Stimulated activated CD4-positive, alpha-beta T cell treated with anti-CD3 and anti-CD28 coated beads, Interleukin-15, amount 100 ng/mL, for 1 hour (primary cell): ENCODE results near the gene IQCM.
"Not testable (repeated sequence)": the region's sequence is repeated elsewhere in the genome, so short reads cannot be mapped to it uniquely, and the experiment has no call there.

Source experiments
- DNase-seq, 2 donors: peaks; one replicate each; pipeline ENCODE4 v3.0.0-alpha.2; 2020; ENCODE audit warnings: low read depth in 1 of 2, low spot score in 1 of 2

IQCM gene

DNA sequence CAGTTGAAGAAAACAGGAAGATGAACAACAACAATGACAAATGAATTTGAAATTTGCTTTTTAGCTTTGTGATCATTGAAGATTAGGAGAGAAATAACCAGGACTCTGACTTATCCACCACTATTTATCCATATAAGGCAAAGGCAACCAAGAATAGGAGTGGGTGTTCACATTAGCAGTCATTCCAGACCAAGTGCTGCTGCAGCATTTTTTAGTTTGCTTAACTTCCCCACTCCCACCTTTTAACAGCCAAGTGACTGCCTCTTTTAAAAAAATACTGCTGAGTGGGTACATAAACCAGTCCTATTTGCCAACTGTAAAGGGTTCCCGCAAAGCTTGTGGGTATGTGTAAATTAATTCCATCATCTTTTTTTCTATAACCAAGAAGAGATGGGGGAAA, 230.9 kb downstream of the IQCM start:
- DNase-seq = no peak

DNA sequence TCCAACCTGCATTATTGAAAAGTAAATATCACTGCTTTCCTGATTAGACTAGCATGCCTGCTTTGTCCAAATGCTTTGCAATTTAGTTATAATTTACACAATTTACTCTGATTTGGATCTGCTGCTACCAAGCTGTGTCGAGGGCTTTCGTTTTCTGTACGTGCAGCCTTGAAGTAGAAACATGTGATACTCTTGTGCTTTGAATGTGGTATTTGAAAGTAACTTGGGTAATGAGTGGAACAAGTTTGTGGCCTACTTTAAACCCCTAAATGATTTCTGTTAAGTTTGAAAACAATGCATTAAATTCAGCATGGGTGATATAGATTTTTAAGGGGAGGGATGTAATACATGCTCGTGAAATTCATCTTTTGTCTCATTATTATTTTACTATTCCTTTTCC, 240.7 kb downstream of the IQCM start:
- no peak for DNase-seq

DNA sequence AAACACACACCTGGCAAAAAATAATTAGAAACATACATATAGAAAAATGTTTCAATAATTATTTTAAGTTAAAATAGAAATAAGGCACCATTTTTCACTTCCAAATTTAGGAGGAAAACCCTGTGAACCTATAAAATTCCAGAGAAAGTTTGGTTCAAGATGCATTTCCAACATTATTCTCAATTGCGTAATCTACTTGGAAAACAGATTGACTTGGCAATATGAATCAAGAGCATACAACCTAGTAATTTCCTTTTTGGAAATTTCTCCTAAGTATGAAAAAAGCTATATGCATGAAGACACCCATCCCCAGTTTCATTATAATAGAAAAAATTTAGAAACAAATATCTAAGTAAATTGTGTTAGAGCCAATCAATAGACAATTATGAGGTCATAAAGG, 242.9 kb downstream of the IQCM start:
- DNase-seq = no peak

DNA sequence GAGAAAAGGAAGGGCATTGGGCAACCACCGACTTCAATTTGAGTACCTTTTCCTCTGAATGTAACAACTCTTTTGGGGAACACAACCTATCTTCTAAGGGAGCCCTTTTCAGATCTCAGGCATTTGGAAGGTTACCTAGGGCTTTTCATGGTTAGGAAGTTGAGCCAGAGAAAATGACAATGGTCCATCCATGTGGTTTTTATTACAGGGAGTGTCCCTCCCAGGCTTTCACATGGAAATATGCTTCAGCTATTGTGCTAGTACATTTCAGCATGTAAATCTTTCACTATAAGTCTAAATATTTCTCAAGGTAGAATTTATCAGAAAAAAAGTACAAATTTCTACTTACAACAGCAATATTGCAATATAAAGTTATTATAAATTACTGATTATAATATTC, 259.8 kb downstream of the IQCM start:
- no peak for DNase-seq

DNA sequence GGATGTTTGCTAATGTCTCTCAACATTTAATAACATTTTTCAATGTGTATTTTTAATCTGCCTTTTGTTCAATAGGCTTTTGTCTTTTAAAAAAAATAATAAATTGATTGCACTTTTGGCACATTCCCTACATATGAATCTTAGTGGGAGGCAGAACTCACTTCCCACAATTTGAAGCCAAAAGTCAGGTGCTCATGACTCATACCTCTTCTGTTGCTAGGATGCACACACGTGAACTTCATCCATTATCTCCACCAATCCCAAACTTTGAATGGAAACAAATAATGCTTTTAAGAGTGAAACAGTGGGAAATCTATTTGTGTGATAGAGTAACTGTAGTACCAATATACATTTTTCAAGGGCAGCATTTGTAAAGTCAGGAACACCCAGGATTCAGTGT, 260.5 kb downstream of the IQCM start:
- no peak for DNase-seq

DNA sequence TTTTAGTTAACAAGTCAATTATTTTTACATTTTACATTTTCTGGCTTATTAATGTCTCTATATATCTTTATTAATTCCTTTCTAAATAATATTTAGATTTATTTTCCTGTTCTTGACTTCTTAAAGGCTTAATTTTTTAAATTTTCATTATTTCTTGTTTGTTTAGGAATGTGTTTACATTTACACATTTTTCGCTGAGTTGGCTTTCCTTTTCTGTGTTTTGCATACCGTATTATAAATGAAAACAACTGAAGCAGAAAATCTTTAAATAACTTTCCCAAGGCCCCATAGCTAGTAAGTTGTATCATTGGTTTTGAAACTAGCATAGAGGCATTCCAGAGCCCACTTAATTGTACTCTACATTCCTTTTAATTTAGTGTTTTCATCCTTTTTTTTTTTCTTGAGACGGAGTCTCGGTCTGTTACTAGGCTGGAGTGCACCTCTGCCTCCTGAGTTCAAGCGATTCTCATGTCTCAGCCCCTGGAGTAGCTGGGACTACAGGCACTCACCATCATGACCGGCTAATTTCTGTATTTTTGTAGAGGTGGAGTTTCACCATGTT, 261.6 kb downstream of the IQCM start:
- DNase-seq = no peak

DNA sequence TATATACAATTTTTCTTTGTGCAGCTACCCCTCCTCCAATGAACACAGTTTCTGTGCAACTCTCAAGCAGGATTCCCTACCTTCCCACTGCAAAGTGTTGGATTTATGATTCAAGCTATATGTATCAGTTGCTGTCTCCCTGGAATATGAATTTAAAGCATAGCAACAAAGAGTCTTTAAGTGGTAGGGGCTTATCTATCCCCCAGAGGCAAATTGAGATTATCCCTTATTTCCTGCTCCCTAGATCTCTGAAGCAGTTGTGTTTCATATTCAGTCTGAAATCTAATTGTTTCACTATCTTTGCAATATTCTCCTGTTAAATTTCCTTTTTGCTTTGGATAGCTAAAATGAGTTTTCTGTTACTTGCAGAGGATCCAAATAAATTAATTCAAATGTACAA, 263.0 kb downstream of the IQCM start:
- no peak for DNase-seq

DNA sequence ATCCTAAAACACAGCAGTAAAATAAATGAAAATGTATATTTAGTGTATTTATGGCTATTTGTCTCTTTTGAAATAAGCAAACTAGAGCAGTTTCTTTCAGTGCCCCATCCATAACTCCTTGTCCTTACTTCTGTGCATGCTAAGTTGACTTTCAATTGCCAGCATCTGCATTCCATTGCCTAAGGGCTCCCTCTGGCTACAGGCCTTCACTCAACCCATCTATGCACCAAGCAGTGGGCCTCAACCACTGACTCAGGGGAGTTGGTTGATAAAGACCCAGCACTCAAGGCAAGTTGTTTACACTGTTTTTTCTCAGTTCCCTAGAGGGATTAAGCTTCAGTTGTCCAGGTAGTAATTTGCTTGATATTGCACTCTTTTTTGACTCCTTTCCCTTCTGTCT, 265.7 kb downstream of the IQCM start:
- no peak for DNase-seq

DNA sequence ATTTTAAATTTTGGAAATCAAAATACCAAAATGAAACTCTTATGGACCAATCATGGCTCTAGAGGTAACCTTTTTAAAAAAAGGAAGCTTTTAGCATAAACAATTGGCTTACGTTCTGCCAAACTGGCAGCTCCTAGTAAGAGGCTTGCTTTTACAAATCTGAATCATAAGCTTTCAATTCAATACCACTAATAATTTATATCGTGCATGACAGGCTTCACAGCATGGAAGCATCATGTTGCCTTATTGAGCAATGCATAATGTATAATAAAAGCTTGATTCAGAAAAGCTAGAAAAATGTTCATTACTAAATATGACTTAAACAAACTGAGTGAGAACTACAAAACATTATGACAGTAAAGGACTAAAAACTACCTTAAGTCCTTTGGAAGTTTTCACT, 280.9 kb downstream of the IQCM start:
- no peak for DNase-seq

DNA sequence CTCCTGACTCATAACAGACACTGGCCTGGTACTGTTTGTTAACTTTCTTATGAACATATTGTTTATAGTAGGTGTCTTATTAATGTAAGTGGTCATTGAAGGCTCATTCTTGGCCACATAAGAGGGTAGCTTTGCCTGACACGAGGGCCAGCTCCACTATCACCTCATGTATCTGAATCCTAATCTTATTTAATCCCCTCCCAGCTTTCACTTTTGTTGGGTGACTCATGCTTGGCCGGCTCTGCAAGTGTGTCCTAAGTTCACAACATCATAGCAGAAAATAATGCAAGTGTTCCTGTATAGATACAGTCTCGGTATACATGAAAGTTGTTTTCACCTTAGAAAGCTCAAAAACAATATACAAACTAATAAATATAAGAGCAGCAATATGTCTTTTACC, 283.8 kb downstream of the IQCM start:
- DNase-seq = no peak

DNA sequence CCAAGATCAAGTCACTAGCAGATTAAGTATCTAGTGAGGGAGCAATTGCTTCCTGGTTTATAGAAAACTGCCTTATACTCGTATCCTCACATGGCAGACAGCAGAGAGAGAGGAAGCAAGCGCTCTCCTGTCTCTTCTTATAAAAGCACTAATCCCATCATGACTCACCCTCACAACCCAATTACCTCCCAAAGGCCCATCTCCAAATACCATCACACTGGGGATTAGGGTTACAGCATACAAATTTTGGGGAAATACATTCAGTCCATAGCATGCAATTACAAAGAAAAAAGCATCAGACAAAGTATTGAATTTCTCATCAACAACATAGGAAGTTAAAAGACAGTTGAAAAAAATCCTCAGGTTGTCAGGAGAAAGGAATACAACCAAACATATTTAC, 292.6 kb downstream of the IQCM start:
- no peak for DNase-seq

DNA sequence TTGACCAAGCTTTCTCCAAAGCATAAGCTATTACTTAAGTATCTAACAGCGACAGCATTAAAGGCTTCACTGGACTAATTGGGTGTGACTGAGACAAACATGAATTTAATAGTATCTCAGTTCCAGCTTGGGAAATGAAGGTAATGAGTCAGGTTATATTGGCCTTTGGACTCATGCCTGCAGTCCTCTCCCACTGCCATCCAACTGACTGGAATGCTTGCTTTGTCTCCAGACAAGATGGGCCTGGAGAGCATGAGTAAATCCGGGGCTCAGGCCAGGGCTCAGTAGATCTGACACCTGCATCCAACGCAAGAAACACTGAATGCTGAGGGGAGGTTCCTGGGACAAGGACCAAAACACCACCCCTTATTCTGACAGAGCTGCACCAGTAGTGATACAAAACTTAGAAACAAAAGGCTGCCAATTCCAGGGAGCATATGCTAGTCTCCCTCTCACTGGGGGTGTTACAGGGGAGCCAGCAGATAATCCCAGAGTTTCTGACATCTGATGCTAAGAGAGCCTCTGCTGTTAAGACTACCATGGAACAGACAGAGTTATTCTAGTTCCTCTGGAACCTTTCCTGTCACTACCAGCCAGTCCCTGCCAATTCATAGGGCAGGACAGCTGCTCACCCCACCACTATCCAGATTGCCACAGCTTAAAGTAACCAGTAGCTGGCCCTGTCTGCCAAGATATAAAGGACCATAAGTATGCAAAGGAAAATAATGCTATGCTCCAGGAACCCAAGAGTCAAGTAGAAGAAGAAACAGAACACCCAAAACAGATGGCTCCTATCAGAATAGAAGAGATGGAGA, 293.8 kb downstream of the IQCM start:
- no peak for DNase-seq

DNA sequence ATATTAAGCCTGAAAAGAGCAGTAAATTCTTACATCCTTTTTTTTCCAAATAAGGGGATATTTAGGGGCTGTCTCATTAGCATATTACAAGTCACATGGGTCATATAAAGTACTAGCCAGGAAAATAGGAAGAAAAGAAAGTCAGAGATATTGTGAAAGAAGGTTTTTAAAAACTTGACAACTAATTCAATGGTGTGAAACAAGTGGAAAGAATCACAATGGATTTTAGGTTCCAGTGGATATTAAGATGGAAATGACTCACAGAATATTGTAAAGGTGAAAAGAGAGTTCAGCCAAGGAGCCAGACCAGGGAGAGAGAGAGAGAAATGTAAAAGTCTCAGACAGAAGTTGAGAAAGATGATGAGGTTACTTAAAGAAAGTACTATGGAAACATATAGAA, 297.2 kb downstream of the IQCM start:
- DNase-seq = no peak

DNA sequence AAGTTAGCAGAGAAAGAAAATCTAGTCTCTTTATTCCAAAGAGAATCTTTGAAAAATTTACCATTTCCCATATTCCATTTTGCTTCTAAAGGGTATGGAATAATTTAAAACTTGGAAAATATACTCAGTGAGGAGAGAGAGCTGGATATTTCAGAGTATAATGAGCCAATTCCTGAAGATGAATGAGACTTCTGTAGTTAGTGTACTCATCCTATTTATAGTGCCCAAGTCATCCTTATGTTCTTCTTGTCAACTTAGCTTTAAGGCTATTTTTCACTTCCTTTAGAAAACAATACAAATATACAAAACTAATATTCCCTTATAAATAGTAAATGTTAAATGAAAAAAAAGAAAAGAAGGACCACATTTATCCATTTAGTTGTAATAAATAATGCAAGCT, 302.6 kb downstream of the IQCM start:
- no peak for DNase-seq

DNA sequence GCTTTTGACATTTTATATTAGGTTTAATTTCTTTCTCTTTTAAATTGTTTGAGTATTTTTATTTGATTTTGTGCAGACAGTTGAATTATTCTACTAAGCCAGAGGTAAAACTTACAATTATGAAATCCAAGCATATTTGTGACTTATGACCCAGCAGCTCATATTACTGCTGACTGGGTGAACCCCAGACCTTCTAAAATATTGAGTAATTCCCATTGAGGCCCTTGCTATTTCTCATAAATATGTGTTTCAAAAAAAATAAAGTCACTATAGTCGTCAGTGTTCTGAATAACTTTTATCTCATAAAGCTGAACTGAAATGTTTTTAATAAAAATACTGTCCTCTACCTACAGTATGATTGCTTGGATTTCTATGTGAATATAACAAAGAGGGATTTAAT, 303.1 kb downstream of the IQCM start:
- no peak for DNase-seq

DNA sequence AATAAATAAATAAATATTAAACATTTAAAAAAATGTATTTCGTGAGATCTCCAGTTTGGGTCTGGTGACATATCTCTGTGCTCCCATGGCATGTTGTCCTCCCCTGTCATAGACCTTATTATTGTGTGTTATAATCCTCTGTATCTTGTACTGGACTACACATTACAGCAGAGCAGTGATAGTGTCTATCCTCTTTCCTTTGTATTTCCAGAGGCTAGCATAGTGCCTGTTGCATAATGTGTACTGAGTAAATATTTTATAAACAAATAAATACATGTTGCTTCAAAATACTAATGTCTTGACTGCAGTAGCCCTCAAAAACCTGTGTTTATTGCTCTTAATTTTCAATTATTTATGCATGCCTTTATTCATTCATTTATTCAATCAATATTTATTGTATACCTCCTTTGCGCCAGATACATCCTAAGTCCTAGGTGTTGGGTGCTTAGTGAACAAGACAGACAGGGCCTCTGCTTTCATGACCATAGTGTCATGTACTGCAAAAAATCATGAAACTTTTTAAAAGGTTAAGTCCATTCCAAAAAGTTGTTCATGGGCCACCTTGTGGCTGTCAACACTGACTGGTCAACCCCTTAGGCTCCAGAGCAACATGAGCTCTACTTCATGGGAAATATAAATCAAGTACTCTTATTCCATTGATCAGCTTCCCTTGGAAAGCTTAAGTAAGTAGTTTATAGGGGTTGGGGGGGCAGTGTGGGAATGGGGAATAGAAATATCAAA, 303.9 kb downstream of the IQCM start:
- no peak for DNase-seq

DNA sequence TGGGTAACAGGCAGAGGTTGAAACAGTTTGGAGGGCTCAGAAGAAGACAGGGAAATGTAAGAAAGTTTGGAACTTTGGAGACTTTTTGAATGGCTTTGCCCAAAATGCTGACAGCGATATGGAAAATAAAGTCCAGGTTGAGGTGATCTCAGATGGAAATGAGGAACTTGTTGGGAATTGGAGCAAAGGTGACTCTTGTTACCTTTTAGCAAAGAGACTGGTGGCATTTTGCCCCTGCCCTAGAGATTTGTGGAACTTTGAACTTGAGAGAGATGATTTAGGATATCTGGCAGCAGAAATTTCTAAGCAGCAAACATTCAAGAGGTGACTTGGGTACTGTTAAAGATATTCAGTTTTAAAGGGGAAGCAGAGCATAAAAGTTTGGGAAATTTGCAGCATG, 308.3 kb downstream of the IQCM start:
- DNase-seq = not testable (repeated sequence)

DNA sequence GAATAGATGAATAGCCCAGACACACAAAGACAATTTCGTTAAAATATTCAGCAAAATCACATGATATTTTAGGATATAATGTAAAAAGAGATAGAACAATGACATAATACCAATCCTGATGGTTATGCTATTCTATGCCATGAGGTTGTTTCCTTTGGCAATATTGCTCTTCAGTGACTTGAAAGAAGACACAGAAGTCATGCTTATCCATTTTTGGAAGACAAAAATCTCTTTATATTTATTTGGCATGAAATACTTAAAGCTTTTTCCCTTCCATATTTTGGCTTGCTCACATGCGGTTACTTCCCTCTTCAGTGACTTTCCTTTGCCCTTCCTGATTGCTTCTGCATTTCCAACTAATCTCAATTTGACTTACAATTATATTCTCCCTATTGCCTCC, 314.8 kb downstream of the IQCM start:
- DNase-seq = no peak

DNA sequence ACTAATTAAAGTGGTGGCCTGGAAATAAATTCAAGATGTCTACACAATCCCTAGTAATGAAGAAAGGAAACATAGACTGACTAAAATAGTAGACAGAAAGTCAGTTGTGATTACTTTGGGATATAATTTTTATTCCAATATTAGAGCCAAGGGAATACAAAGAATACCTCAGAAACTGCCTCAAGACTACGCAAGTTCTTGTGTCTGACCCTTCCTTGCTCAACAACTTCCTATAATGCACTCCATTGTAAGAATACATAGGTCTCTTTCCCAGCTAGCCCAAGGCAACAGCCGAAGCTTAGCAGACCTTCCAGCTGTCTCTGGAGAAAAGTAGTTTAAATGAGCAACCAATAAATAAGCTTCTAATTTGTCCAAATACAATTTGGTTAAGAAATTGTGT, 315.9 kb downstream of the IQCM start:
- no peak for DNase-seq

DNA sequence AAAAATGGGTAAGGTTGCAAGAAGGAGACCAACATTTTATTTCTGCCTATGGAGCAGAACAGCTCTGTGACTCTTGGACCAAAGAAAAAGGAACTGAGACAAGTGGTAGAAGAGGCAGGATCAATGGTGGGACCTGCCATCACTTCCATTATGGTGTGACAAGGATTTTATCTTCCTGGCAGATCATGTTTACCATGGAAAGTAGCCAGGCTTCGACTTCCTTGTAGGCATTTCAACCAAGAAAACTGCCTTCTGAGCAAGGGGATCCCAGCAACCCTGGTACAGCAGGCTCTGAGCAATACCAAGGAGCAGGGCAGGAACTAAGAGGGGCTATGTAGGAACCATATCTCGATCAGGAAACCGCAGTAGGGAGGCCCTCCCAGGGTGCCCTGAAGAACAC, 317.4 kb downstream of the IQCM start:
- DNase-seq = no peak

DNA sequence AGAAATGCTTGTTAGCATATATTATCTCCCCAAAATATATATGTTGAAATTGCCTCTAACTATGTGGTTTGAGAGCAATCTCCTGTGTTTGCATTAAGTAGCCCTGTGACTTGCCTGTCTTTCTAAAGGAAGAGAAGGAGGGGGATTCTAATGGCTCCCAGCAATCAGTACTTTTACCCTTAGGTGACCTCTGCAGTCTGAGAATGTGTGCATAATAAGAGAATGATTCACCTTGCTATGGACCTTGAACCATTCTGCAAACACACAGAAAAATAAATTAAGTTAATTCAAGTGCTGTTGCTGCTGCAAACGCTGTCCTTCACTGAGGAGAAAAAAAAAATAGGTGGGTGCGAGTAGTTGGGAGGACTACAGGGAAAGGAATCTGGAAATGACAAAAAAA, 322.2 kb downstream of the IQCM start:
- DNase-seq = no peak

DNA sequence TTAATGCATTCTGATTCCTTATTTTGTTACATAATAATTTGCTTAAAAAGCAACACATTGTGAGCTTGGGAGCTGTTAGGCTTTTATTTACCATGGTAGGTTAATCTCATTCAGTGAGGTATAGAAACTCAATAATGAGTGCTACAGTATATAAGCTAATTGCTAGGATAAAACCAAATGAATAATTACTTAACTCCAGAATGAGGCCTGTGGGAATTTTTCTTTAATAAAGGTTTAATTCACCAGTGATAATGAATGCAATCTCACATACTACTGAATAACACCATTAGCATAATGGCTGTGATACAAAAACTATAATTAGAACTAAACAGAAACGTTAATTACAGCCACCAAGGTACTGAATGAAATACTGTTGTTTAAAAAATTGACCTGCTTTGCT, 326.3 kb downstream of the IQCM start:
- DNase-seq = no peak

DNA sequence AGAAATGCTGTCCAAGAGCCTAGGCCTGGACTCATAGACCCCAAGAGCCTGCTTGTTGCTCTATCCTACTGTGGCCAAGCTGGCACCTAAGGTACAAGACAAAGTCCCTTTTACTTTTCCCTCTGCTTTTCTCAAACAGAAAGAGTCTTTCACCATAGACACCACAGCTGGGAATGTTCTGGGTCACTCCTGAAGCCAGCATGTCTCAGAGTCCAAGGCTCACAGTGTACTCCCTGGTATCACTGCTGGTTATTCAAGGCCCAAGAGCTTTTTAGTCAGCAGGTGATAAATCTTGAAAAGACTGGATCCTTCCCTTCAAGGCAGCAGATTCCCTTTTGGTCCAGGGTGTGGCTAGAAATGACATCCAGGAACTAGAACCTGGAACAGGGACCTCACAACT, 328.8 kb downstream of the IQCM start:
- no peak for DNase-seq
